Testis (tissue), 2 donors: ENCODE results near the gene CAVIN1.

Experiments used
- POLR2A ChIP-seq: fragments of 450-650 bp; IDR thresholded peaks from one replicate; pipeline ENCODE4 v1.6.1; 2017; ENCODE audit warnings: antibody characterized with exemption, mild to moderate bottlenecking, moderate library complexity
- TF ChIP-seq, protein P1 (sequence below), 3 experiments: fragments of 450-650 bp in 2 of 3; fragments of 200-600 bp in 1 of 3; sonication (generic) in 1 of 3; IDR thresholded peaks; one replicate each; pipeline ENCODE4 v1.5.1; 2016 to 2019; ENCODE audit warnings: antibody characterized with exemption in 3 of 3, mild to moderate bottlenecking in 2 of 3, moderate library complexity in 1 of 3

- TF ChIP-seq, protein P1, sequence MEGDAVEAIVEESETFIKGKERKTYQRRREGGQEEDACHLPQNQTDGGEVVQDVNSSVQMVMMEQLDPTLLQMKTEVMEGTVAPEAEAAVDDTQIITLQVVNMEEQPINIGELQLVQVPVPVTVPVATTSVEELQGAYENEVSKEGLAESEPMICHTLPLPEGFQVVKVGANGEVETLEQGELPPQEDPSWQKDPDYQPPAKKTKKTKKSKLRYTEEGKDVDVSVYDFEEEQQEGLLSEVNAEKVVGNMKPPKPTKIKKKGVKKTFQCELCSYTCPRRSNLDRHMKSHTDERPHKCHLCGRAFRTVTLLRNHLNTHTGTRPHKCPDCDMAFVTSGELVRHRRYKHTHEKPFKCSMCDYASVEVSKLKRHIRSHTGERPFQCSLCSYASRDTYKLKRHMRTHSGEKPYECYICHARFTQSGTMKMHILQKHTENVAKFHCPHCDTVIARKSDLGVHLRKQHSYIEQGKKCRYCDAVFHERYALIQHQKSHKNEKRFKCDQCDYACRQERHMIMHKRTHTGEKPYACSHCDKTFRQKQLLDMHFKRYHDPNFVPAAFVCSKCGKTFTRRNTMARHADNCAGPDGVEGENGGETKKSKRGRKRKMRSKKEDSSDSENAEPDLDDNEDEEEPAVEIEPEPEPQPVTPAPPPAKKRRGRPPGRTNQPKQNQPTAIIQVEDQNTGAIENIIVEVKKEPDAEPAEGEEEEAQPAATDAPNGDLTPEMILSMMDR (IDR thresholded peaks at IDR 0.05), result no peak
- TF ChIP-seq POLR2A, result no peak
Observed at GRCh38 chr17:42442196-42442565, 19.1 kb upstream of the CAVIN1 start.
